ENCODE measurements around the gene CHRNB2.

CHRNB2 gene

GRCh38 chr1:154579374-154579773, 11.8 kb downstream of the CHRNB2 start:
- DNase-seq (ENCODE audit: low spot score): no peak

- no peak for DNase-seq (ENCODE audit: low spot score)
Observed at GRCh38 chr1:154581766-154582165, 14.2 kb downstream of the CHRNB2 start.

- no peak for DNase-seq (ENCODE audit: low spot score)
Observed at GRCh38 chr1:154582885-154583284, 15.3 kb downstream of the CHRNB2 start.

- DNase-seq (ENCODE audit: low spot score): no peak
Observed at GRCh38 chr1:154583773-154584172, 16.2 kb downstream of the CHRNB2 start.

- DNase-seq (ENCODE audit: low spot score): no peak
Observed at GRCh38 chr1:154584267-154584994, 16.9 kb downstream of the CHRNB2 start.

- DNase-seq (ENCODE audit: low spot score): no peak
Observed at GRCh38 chr1:154586231-154586630, 18.7 kb downstream of the CHRNB2 start.

GRCh38 chr1:154586641-154587040, 19.1 kb downstream of the CHRNB2 start:
- DNase-seq (ENCODE audit: low spot score): no peak

GRCh38 chr1:154589780-154590179, 22.2 kb downstream of the CHRNB2 start:
- DNase-seq (ENCODE audit: low spot score): no peak

- DNase-seq (ENCODE audit: low spot score): no peak
Observed at GRCh38 chr1:154590756-154591155, 23.2 kb downstream of the CHRNB2 start.

- no peak for DNase-seq (ENCODE audit: low spot score)
Observed at GRCh38 chr1:154591206-154591605, 23.6 kb downstream of the CHRNB2 start.

GRCh38 chr1:154593390-154593789, 25.8 kb downstream of the CHRNB2 start:
- DNase-seq (ENCODE audit: low spot score): no peak

- no peak for DNase-seq (ENCODE audit: low spot score)
Observed at GRCh38 chr1:154594811-154595210, 27.2 kb downstream of the CHRNB2 start.

- DNase-seq (ENCODE audit: low spot score): no peak
Observed at GRCh38 chr1:154595621-154596020, 28.0 kb downstream of the CHRNB2 start.

GRCh38 chr1:154598871-154599635, 31.5 kb downstream of the CHRNB2 start:
- DNase-seq (ENCODE audit: low spot score): no peak

- DNase-seq (ENCODE audit: low spot score): no peak
Observed at GRCh38 chr1:154599658-154600057, 32.1 kb downstream of the CHRNB2 start.

- DNase-seq (ENCODE audit: low spot score): no peak
Observed at GRCh38 chr1:154603317-154603716, 35.7 kb downstream of the CHRNB2 start.

- no peak for DNase-seq (ENCODE audit: low spot score)
Observed at GRCh38 chr1:154605534-154605933, 38.0 kb downstream of the CHRNB2 start.

- no peak for DNase-seq (ENCODE audit: low spot score)
Observed at GRCh38 chr1:154607106-154607608, 39.6 kb downstream of the CHRNB2 start.

- peak; percentile 94 for DNase-seq (ENCODE audit: low spot score)
Observed at GRCh38 chr1:154607609-154608396, 40.2 kb downstream of the CHRNB2 start, which contains the start of gene ADAR. TSS of gene ADAR (minus strand) at chr1:154608186. CDS start at chr1:154608006, 180 bp downstream.

- peak; percentile 17 for DNase-seq (ENCODE audit: low spot score)
Observed at GRCh38 chr1:154608397-154609270, 41.1 kb downstream of the CHRNB2 start.
